AG04449 (cell line): Measurements from ENCODE around the gene LCP2.

Source experiments
- CTCF ChIA-PET: fragments of 350-600 bp; formaldehyde crosslinking; extraction: SDS; loops from one replicate; lab custom pipeline; 2021; ENCODE audit warnings: antibody characterized with exemption; lab: Yijun Ruan, JAX
- POLR2A ChIA-PET: fragments of 400-600, 350-600 bp; formaldehyde crosslinking; extraction: SDS; loops from one replicate; lab custom pipeline; 2020; ENCODE audit warnings: antibody characterized with exemption, inconsistent platforms; lab: Yijun Ruan, JAX
- DNase-seq: peaks from one replicate; pipeline ENCODE4 v3.0.0-alpha.2; 2010; ENCODE audit warnings: low read depth, low spot score
- H3K4me3 ChIP-seq: 2 replicates; pipeline ENCODE4 v1.5.1; 2011; ENCODE audit warnings: low read depth, mild to moderate bottlenecking, control low read depth, low read length
- CTCF ChIP-seq: IDR thresholded peaks from one replicate; pipeline ENCODE4 v1.5.1; 2011; ENCODE audit warnings: mild to moderate bottlenecking, moderate library complexity, low read length, control low read depth, inconsistent platforms; ENCODE audit not compliant: insufficient read depth; ENCODE audit errors: missing control alignments

LCP2 gene

GRCh38 chr5:170333161-170333910 lies 35.8 kb upstream of the LCP2 start:
- CTCF ChIA-PET, result no interaction called here
- DNase-seq, result no peak

GRCh38 chr5:170332058-170332457 lies 34.5 kb upstream of the LCP2 start:
- no peak overlapping the region for H3K4me3 ChIP-seq
- ChIA-PET POLR2A (no interaction called here), CTCF (no interaction called here)
- no peak for TF ChIP-seq CTCF
- DNase-seq, result no peak

More at GRCh38 chr5:170333161-170333910, 35.8 kb upstream of the LCP2 start:
- POLR2A ChIA-PET, result no interaction called here
- H3K4me3 ChIP-seq, result no peak overlapping the region
- TF ChIP-seq CTCF, result no peak

GRCh38 chr5:170330568-170331054 lies 33.0 kb upstream of the LCP2 start:
- CTCF ChIA-PET, result interaction anchor here (0.7 kb wide), 2 partner anchors 17 to 59 kb away, joined by 3 read pairs; no protein-coding TSS in a partner anchor
- H3K4me3 ChIP-seq, result no peak overlapping the region
- TF ChIP-seq CTCF, result no peak
- POLR2A ChIA-PET, result no interaction called here
- DNase-seq, result no peak

- POLR2A ChIA-PET, result no interaction called here
- DNase-seq, result no peak
- no peak overlapping the region for H3K4me3 ChIP-seq
- TF ChIP-seq CTCF, result no peak
- CTCF ChIA-PET, result no interaction called here
Observed at GRCh38 chr5:170329524-170329923, 31.9 kb upstream of the LCP2 start.

- H3K4me3 ChIP-seq, result no peak overlapping the region
- no peak for DNase-seq
- TF ChIP-seq CTCF, result no peak
- CTCF ChIA-PET, result no interaction called here
- POLR2A ChIA-PET, result no interaction called here
Observed at GRCh38 chr5:170327829-170328228, 30.3 kb upstream of the LCP2 start.

GRCh38 chr5:170327168-170327567 lies 29.6 kb upstream of the LCP2 start:
- ChIA-PET CTCF (interaction anchor here (0.6 kb wide), 1 partner anchor 59 kb away, joined by 3 read pairs; no protein-coding TSS in a partner anchor), POLR2A (no interaction called here)
- TF ChIP-seq CTCF, result no peak
- no peak for DNase-seq
- no peak overlapping the region for H3K4me3 ChIP-seq
